ENCODE measurements around the gene PDE8B.

PDE8B gene

DNA sequence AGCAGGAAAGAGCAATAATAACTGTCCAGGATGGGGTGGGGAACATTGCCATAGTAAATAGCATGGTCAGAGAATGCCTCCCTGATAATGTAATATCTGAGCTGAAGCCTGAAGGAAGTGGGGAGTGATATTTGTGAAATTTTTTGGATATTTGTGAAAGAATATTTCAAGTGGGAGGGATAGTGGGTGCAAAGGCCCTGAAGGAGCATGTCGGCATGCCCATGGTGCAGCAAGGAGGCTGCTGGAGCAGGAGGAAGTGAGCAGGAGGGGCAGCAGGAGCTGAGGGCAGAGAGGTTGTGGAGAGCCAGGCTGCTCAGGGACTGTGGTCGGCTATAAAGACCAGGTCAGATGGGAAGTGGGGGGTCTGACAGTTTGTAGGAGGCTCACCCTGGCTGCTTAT is 21.1 kb upstream of the PDE8B start:
- DNase-seq (ENCODE audit: low read depth) = no peak
- no peak overlapping the region for H3K4me3 ChIP-seq (ENCODE audit: low read length)
- TF ChIP-seq, protein P1, sequence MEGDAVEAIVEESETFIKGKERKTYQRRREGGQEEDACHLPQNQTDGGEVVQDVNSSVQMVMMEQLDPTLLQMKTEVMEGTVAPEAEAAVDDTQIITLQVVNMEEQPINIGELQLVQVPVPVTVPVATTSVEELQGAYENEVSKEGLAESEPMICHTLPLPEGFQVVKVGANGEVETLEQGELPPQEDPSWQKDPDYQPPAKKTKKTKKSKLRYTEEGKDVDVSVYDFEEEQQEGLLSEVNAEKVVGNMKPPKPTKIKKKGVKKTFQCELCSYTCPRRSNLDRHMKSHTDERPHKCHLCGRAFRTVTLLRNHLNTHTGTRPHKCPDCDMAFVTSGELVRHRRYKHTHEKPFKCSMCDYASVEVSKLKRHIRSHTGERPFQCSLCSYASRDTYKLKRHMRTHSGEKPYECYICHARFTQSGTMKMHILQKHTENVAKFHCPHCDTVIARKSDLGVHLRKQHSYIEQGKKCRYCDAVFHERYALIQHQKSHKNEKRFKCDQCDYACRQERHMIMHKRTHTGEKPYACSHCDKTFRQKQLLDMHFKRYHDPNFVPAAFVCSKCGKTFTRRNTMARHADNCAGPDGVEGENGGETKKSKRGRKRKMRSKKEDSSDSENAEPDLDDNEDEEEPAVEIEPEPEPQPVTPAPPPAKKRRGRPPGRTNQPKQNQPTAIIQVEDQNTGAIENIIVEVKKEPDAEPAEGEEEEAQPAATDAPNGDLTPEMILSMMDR (conservative IDR thresholded peaks at IDR 0.05; ENCODE audit: low read depth, low read length) = no peak

DNA sequence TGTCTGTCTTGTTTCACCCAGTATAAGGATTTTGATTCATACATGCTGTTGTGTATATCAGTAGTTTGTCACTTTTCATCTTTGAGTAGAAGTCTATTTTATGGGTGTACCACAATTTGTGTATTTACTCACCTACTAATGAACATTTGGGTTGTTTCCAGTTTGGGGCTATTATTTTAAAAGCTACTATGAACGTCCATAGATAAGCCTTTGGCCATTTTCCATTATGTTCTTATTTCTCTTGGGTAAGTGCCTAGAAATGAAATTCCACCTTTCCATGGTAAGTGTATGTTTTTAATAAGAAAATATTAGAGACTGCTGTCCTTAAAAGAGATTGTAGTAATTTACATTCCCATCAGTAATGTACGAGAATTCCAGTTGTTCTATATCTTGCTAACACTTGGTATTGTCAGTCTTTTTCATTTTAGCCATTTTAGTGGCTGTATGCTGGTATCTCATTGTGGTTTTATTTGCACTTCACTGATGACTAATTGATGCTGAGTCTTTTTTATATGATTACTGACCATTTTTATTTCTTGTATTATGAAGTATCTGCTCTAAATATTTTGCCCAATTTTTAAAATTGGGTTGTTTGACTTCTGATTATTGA is 17.9 kb upstream of the PDE8B start:
- TF ChIP-seq, protein P1 (conservative IDR thresholded peaks at IDR 0.05; ENCODE audit: low read depth, low read length) = no peak
- no peak overlapping the region for H3K4me3 ChIP-seq (ENCODE audit: low read length)
- DNase-seq (ENCODE audit: low read depth) = no peak

DNA sequence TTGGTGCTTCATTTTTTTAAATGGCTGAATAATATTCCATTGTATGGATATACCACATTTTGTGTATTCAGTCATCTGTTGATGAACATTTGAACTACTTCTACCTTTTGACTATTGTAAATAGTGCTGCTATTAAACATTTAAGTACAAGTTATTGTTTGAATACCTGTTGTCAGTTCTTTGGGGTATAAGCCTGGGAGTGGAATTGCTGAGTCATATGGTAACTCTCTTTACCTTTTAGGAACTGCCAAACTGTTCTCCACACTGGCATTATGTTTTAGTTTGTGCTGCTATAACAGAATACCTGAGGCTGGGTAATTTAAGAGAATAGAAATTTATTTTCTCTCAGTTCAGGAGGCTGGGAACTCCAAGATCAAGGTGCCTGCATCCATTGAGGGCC is 15.7 kb upstream of the PDE8B start:
- TF ChIP-seq, protein P1 (conservative IDR thresholded peaks at IDR 0.05; ENCODE audit: low read depth, low read length) = no peak

DNA sequence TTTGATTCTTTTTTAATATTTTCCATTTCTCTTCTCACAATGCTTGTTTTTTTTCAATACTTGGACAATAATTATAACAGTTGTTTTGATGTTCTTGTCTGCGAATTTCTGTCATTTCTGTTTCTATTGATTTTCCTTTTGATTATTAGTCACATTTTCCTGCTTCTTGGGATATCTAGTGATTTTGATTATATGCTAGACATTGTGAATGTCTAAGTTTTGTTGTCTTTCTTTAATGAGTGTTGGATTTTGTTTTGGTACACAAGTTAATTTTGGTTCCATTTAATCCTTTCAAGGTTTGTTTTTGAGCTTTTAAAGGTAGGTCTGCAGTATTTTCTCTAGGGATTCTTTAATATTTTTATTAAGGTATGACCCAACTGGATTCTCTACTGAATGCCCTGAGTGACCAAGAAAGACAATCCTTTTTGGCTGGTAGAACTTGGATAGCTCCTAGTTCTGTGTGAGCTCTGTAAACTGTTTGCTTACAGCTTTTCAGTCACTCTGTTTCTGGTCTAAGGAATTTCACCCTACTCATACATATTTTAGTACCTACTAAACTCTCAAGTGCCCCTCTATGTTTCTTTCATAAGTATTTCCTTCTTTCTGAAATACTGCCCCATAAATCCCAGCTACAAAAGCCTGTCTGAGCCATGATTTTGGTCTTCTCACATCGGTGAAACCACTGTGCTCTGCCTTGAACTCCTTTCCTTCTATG is 12.5 kb upstream of the PDE8B start:
- no peak for DNase-seq (ENCODE audit: low read depth)
- TF ChIP-seq, protein P1 (conservative IDR thresholded peaks at IDR 0.05; ENCODE audit: low read depth, low read length) = no peak
- H3K4me3 ChIP-seq (ENCODE audit: low read length) = no peak overlapping the region

More for the DNA sequence above, 15.7 kb upstream of the PDE8B start:
- no peak for DNase-seq (ENCODE audit: low read depth)
- H3K4me3 ChIP-seq (ENCODE audit: low read length) = no peak overlapping the region

DNA sequence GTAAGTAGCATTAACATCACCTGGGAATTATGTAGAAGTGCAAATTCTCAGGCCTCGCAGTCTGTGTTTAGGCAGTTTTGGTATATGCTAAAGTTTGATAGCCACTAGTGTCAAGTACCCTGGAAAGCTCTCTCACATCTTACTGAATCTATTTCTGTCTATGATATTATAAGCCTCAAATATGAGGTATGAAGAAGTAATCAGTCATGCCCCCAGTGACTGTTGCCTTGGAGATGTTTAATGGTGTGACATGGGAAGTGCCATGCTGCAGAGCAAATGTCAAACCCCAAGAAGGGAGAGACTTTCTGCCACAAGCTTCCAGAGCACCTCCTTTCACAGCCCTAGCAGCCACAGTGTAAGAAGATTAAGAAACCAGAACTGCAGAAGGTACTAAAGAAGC is 9.8 kb upstream of the PDE8B start:
- DNase-seq (ENCODE audit: low read depth) = no peak
- TF ChIP-seq, protein P1 (conservative IDR thresholded peaks at IDR 0.05; ENCODE audit: low read depth, low read length) = no peak
- no peak overlapping the region for H3K4me3 ChIP-seq (ENCODE audit: low read length)

DNA sequence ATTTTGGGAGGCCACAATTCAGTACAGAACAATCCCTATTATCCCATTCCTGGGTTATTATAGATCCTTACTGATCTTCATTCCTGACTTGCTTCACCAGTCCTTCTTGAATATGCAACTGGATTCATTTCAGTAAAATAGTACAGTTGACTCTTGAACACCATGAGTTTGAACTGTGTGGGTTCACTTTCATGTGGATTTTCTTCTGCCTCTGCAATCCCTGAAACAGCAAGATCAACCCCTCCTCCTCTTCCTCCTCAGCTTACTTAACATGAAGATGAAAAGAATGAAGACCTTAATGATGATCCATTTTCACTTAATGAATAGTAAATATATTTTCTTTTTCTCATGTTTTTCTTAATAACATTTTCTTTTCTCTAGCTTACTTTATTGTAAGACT is 8.3 kb upstream of the PDE8B start:
- no peak for DNase-seq (ENCODE audit: low read depth)
- no peak overlapping the region for H3K4me3 ChIP-seq (ENCODE audit: low read length)
- TF ChIP-seq, protein P1 (conservative IDR thresholded peaks at IDR 0.05; ENCODE audit: low read depth, low read length) = no peak

DNA sequence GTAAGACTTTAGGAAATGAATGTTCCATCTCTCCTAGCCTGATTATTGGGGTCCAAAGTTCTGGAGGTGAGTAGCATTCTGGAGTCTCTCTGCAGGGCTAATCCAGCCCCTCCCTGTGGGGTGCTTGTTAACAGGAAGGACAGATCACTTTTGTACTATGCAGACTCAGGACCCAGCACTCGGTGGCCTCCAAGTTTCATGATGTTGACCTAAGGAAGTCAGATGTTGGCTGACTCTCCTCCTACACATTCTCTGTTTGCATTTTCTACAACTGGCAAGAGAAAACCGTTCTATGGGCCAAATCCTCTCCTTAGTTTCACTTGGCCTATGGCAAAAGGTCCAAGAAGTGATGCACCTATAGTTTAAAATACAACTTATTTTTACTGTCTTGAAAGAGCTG is 5.5 kb upstream of the PDE8B start:
- TF ChIP-seq, protein P1 (conservative IDR thresholded peaks at IDR 0.05; ENCODE audit: low read depth, low read length) = no peak
- no peak for DNase-seq (ENCODE audit: low read depth)
- H3K4me3 ChIP-seq (ENCODE audit: low read length) = no peak overlapping the region
